GM10266 (cell line): Measurements from ENCODE around the gene NCMAP.

Source experiments
- DNase-seq: peaks from one replicate; pipeline ENCODE4 v3.0.0; 2012; ENCODE audit errors: extremely low spot score
- TF ChIP-seq, protein P1 (sequence below): IDR thresholded peaks from 2 replicates; pipeline ENCODE4 v1.5.1; 2012; ENCODE audit warnings: mild to moderate bottlenecking, low read depth; ENCODE audit not compliant: control insufficient read depth, insufficient read depth; ENCODE audit errors: missing control alignments

The NCMAP gene

DNA sequence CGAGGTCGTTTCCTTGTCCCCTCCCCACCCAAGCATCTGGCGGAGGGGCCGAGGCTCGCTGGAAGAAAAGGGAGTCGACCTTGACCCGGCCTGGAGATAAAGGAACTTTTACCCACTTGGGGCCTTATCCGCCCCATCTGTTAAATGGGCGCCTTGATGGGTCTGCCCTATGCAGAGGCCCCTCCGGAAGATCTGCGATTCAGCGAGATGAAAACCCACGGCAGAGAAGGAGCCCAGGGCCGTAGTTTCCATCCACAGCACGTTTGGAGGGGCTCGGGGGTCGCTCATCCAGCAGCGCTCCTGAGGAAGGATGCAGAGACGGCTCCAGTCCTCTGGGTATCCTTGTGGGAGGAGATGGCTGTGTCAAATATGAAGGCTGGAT lies 518 bp downstream of the NCMAP start:
- TF ChIP-seq, protein P1, sequence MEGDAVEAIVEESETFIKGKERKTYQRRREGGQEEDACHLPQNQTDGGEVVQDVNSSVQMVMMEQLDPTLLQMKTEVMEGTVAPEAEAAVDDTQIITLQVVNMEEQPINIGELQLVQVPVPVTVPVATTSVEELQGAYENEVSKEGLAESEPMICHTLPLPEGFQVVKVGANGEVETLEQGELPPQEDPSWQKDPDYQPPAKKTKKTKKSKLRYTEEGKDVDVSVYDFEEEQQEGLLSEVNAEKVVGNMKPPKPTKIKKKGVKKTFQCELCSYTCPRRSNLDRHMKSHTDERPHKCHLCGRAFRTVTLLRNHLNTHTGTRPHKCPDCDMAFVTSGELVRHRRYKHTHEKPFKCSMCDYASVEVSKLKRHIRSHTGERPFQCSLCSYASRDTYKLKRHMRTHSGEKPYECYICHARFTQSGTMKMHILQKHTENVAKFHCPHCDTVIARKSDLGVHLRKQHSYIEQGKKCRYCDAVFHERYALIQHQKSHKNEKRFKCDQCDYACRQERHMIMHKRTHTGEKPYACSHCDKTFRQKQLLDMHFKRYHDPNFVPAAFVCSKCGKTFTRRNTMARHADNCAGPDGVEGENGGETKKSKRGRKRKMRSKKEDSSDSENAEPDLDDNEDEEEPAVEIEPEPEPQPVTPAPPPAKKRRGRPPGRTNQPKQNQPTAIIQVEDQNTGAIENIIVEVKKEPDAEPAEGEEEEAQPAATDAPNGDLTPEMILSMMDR, result no peak

DNA sequence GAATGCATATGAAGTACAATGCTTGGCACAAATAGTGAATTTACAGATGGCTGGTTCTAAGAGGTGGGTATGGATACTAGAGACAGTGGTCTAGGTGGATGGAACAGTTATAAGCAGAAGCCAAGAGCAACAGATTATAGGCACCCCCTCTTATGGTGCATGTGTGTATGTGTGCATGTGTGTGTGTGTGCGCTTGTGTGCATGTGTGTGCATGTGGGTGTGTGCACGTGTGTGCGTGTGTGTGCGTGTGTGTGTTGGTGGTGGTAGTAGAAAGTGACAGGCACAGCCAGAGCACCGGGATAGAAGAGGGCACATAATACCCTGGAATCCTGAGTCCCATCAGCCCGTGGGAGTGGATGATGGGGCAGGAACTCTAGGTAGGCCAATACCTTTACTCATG lies 1.3 kb downstream of the NCMAP start:
- no peak for DNase-seq
- TF ChIP-seq, protein P1, result no peak

More for the DNA sequence above, 518 bp downstream of the NCMAP start:
- DNase-seq, result no peak

DNA sequence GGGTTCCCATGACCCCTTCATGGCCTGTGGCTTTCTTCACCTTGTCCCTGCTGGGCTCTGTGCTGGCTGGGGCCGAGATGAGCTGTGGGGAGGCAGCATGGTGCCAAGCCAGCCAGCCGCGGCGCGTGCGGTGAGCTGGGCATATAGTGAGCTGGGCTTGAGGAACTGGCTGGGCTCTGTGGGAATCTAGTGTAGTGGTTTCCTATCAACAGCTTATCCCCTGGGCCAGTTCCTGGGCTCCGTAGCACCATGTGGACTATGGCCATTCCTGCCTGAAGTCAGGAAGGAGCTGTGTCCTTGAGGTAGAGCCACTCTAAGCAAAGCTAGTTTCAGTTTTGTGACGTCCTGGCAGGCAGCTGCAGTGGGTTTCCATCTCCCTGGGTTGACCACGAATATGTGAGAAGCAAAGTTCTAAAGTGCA lies 1.8 kb downstream of the NCMAP start:
- TF ChIP-seq, protein P1, result no peak
- DNase-seq, result no peak

DNA sequence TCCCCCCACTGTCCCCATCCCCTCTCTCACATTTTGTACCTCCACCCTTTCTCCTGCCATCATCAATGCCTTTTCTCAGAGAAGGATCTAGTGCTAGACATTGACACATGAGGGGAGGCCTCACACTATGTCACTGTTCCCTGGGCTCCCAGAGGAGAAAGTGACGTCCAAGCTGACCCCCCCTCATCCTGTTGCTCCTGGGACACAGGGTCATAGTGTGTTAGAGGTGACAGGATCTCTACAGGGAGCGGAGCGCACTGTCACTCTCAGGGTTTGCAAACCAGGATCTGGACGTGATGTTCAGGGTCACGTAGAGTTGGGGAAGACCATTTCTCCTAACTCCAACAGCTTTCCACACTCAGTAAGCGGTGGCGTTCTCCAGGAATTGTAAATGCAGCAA lies 2.6 kb downstream of the NCMAP start:
- DNase-seq, result no peak
- TF ChIP-seq, protein P1, result no peak

DNA sequence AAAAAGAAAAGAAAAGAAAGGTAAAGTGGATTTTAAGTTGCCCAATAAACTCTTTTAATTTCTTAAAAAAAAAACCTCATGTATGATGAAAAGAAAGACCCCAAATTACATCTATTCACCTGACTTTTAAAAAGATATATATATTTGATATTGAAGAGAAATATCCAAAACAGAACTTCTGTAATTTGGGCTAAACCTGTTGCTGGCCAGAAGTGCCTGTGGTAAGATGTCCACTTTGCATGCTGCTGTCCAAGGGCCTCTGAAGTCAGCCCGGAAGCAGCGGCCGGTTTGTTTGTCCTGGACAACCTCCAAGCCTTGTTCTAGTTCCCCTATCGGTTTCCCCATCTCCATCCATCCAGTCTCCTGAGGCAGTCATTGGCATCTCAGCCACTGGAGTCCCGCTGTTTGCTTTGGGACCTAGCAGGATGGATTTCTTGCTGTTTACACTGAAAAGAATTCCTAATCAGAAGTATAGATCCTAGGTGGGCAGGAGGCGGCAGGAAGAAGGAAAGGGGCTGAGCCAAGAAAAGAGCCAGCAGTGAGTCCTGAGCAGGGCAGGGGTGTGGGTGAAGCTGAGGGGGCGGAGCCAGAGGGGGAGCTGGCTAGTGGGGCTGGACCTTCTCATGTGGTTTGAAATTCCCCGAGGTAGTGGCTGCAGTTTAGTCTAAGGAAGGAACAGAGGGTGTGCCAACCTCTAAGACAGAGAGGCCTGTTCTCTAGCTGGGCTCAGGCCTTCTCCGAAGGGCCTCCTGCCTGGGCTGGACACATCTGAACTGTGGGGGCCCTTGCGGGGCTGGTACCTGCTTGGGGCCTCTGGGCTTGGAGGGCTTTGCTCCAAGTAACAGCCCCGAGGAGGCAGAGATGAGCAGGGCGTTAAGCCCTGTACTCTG lies 3.3 kb downstream of the NCMAP start:
- TF ChIP-seq, protein P1, result no peak
- no peak for DNase-seq

DNA sequence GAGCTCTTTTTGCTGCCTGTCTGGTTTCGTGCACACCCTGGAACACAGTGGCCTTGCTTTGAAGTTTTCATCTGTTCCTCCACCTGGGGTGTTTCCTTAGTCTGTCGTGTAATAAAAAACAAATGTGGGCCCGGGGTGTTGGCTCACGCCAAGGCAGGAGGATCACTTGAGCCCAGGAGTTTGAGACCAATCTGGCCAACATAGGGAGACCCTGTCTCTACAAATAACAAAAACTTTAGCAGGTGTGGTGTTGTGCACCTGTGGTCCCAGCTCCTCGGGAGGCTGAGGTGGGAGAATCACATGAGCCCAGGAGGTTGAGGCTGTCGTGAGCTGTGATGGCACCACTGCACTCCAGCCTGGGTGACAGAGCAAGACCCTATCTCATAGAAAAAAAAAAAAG lies 4.5 kb downstream of the NCMAP start:
- TF ChIP-seq, protein P1, result no peak

DNA sequence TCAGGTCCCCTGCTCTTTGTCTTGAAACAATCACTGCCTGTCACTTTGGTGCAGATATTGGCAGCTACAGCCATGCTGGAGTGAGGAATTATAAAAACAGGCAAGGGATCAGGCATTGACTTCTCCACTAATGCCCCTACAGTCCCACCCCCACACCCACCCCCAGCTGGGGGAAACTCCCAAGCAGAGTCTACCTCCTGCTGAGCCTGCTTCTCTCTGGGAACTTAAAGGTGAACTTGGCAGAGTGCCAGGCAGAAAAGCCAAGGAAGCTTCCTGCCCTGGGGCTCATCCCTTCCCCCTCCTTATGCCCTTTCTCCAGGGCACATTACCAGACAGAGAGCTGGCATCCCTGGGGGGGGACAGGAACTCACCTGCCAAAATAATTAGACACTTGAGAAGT lies 6.7 kb downstream of the NCMAP start:
- TF ChIP-seq, protein P1, result no peak
- DNase-seq, result no peak

More for the DNA sequence above, 4.5 kb downstream of the NCMAP start:
- no peak for DNase-seq
